ENCODE results near the gene MEAK7.
A peak's percentile ranks its signal among the peaks of the same experiment; 100 is the strongest.
"Not testable (repeated sequence)": the region's sequence is repeated elsewhere in the genome, so short reads cannot be mapped to it uniquely, and the experiment has no call there.

MEAK7 gene

DNA sequence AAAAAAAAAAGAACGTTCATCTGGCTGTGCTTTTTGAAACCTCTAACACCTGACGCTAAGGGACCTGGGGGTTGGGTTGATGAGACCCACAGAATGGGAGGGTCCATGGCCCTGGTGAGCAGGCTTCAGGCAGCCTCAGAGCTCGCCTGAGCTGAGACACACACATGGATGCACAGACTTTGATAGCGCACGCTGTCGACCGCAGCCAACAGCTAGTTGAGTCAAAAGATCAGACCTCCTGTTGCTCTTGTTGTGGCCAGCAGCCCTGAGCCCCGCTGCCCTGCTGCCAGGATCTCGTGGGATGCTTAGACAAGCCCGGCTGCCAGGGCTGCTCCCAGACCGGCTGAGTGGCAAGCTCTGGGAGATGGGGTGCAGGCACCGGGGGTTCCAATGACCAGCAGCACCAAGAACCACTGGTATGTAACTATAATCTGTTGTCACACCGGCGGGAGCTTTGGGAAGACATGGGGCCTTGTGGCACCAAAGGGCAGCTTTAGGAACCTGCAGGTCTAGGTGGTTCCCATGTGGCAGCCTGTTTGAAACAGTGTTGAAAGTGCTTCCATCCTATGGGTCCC is 20.0 kb upstream of the MEAK7 start:
- Mint-ChIP-seq H3K4me3 (no peak overlapping the region), H3K27ac (peak overlapping the region in 1 of 2 donors; percentile 28), H3K9me3 (peaks cover 6 to 7% of the 10 kb centered on the region in 2 donors), H3K27me3 (no peaks in the 10 kb centered on the region), H3K4me1 (peaks cover 91% of the 10 kb centered on the region)
- no peak for DNase-seq
- peak; percentile 47 for ATAC-seq

- no peaks in the 10 kb centered on the region for H3K9me3 Mint-ChIP-seq
- H3K27me3 Mint-ChIP-seq: no peaks in the 10 kb centered on the region
- H3K27ac Mint-ChIP-seq: no peak overlapping the region
- no peak overlapping the region for H3K4me3 Mint-ChIP-seq
- ATAC-seq: no peak
- DNase-seq: no peak
- peaks cover 91% of the 10 kb centered on the region for H3K4me1 Mint-ChIP-seq
Observed at GRCh38 chr16:84521497-84521770, 17.0 kb upstream of the MEAK7 start.

DNA sequence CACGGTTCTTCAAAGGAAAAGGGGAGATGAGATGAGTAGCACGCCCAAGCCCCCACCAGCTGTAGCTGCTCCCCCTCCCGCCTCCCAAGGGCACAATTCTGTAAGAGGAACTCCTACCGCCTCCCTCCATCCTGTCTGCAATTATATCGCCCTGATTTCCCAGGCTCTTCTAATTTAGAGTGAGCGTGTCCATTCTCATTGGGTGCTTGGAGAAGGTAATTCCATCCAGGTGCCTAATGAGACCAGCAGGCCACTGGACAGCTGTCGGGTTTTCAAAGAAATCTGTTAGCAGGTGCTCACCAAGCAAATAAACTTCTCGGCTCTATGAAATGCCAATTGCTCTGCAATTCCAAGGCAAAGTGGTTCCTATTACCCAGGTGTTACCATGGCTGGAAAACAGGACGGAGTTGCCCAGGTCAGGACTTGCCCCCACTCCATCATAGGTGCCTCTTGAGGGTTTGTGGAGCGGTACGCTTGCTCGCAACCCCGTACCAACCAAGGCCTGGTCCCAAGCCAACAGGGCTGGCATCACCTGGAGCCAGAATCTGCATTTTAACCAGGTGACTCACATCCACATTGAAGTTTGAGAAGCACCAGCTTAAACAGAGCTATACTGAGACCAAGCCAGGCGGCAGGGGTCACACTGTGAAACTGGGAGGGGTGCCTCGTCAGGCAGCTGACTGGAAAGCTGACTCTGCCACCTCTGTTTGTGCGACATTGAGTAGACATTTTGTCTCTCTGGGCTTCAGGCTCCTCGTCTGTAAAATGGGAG is 16.5 kb upstream of the MEAK7 start:
- Mint-ChIP-seq H3K4me1 (peaks cover 97% of the 10 kb centered on the region), H3K4me3 (no peak overlapping the region), H3K27me3 (no peaks in the 10 kb centered on the region), H3K9me3 (no peaks in the 10 kb centered on the region), H3K27ac (peak overlapping the region in 1 of 2 donors; percentile 77)
- ATAC-seq (no peak), DNase-seq (no peak)

DNA sequence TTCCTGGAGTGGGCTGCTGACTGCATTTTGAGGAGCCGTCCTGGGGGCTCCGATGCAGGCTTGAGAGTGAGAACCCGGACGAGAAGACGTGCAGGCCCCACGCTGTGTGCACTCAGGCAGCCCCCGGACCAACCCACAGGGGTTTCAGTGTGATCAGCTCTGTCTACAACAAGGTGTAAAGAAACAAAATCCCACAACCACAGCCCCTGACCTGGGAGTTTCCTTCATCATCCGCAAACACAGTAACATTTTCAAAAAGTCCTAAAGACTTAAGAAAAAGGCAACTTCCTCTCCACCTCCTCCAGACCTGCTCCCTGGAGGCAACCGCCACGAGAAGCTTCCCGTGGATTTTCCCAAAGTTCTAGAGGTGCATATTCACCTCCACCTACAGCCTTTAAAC is 15.4 kb upstream of the MEAK7 start:
- no peaks in the 10 kb centered on the region for H3K27me3 Mint-ChIP-seq
- H3K4me1 Mint-ChIP-seq: peaks cover 97% of the 10 kb centered on the region
- peak; percentile 57 to 64 for DNase-seq
- H3K27ac Mint-ChIP-seq: peak overlapping the region in 1 of 2 donors; percentile 82
- H3K9me3 Mint-ChIP-seq: no peaks in the 10 kb centered on the region
- H3K4me3 Mint-ChIP-seq: peak overlapping the region; percentile 62 to 69
- peak; percentile 42 for ATAC-seq

DNA sequence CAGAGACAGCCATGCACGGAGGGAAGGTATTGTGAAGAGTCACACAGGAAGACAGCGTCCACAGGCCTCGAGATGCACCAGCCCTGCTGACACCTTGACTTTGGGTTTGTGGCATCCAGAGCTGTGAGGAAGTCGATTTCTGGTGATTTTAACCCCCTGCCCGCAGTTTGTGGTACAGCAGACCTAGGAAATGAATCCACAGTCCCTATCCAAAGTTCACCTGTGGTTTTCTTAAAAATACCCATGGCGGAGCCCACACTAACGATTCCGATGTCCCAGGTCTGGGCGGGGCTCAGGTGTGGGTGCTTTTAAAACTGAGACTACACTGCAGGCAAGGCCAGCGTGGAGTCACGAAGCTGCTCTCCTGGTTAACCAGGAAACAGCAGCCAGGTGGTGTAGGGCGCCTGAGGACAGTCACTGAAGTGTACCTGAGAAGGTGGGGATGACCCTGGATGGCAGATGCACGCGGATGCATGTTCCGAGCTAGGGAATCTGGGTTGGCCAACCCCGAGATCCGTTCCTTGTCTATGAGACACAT is 14.4 kb upstream of the MEAK7 start:
- DNase-seq (peak; percentile 75 to 89), ATAC-seq (peak; percentile 73)
- H3K27me3 Mint-ChIP-seq: no peaks in the 10 kb centered on the region
- peak overlapping the region; percentile 49 to 88 for H3K27ac Mint-ChIP-seq
- no peaks in the 10 kb centered on the region for H3K9me3 Mint-ChIP-seq
- peak overlapping the region; percentile 62 to 69 for H3K4me3 Mint-ChIP-seq
- H3K4me1 Mint-ChIP-seq: peaks cover 98% of the 10 kb centered on the region

DNA sequence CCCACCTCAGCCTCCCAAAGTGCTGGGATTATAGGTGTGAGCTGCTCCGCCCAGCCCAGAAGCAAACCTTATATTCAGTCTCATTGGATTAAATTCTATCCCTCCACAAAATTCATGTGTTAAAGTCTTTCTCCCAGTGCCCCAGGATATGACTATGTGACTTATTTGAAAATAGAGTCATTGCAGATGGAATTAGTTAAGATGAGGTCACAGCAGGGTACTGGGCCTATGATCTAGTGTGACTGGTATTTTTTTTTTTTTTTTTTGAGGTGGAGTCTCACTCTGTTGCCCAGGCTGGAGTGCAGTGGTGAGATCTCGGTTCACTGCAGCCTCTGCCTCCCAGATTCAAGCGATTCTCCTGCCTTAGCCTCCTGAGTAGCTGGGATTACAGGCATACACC is 13.8 kb upstream of the MEAK7 start:
- DNase-seq, ATAC-seq, H3K9me3 Mint-ChIP-seq, H3K27me3 Mint-ChIP-seq: not testable (repeated sequence)
- Mint-ChIP-seq H3K27ac (peak overlapping the region; percentile 49 to 88), H3K4me3 (peak overlapping the region; percentile 13 to 31), H3K4me1 (peaks cover 98% of the 10 kb centered on the region)

- ATAC-seq: no peak
- H3K27ac Mint-ChIP-seq: no peak overlapping the region
- H3K4me1 Mint-ChIP-seq: peaks cover 96% of the 10 kb centered on the region
- H3K27me3 Mint-ChIP-seq: no peaks in the 10 kb centered on the region
- DNase-seq: no peak
- peak overlapping the region in 1 of 2 donors; percentile 19 for H3K4me3 Mint-ChIP-seq
- H3K9me3 Mint-ChIP-seq: no peaks in the 10 kb centered on the region
Observed at GRCh38 chr16:84517366-84517765, 12.9 kb upstream of the MEAK7 start.

DNA sequence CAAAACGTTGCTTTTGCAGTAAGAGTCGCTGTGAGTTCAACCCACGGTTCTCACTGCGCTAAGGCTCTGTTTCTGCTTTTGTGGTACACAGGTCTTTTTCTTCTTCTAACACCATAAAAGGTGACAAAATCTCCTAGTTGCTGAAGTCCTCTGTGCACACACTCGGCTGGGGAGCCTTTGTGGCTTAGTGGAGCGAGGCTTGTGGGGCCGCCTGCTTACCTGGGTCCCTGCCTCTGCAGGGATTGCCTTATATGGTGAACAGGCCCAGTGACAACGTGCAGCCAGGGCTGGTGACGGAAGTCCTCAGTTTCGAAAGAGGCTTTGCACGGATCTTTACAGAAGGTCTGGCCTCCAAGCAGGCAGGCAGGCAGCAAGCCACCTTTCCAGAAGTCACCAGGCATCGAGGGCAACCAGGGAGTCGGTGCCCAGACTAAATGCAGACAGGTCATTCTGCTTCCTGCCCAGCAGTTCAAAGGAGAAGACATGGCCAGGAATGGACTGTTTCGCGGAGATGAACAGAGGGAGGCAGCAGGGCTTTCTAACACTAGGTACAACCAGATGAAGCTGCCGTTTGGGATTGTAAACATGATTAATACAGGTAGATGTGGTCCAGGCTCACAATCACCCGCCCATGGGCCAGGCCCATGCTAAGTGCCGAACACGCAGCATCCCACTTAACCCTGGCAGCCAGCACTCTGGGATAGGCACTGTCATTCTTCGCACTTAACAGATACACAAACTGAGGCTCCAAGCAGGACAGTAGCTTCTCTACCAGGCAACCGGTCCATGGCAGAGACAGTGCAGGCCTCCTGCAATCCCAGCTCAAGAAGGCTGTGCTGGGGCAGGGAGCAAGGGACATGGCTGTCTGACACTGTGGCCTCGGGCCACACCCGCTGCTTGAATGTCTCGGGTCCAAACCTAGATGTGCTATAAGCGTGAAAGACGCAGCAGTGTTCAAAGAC is 10.7 kb upstream of the MEAK7 start:
- peak; percentile 91 for ATAC-seq
- DNase-seq: peak; percentile 89 to 92
- peaks cover 92% of the 10 kb centered on the region for H3K4me1 Mint-ChIP-seq
- no peaks in the 10 kb centered on the region for H3K27me3 Mint-ChIP-seq
- no peaks in the 10 kb centered on the region for H3K9me3 Mint-ChIP-seq
- H3K27ac Mint-ChIP-seq: peak overlapping the region; percentile 95 to 99
- peak overlapping the region; percentile 67 to 83 for H3K4me3 Mint-ChIP-seq

DNA sequence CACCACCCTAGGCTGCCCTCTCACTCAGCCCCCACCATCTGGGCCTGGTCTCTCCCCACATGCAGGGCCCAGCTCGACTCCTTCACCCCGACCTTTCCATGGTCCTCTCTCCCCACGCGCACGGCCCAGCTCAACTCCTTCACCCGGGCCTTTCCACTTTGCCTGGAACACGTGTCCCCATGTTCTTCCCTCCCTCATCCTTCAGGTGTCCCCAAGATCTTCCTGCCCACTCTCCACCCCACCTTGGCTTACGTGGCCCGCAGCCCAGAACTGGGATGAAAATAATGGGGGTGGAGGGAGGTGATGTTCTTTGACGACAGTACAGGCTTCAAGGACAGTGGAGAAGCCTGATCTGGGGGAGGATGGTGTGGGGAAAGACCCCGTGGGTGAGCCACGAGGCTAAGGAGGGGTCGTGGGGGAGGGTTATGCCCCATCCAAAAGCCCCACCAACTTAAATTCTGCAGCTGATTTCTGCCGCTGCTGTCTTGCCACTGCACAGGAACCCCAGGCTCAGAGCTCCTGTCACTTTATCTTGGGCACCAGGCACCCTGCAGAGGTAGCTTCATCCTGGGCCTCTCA is 9.9 kb upstream of the MEAK7 start:
- ATAC-seq (peak; percentile 3), DNase-seq (no peak)
- Mint-ChIP-seq H3K27ac (peak overlapping the region; percentile 95 to 97), H3K4me1 (peaks cover 90% of the 10 kb centered on the region), H3K9me3 (no peaks in the 10 kb centered on the region), H3K4me3 (peak overlapping the region; percentile 67 to 83), H3K27me3 (no peaks in the 10 kb centered on the region)

DNA sequence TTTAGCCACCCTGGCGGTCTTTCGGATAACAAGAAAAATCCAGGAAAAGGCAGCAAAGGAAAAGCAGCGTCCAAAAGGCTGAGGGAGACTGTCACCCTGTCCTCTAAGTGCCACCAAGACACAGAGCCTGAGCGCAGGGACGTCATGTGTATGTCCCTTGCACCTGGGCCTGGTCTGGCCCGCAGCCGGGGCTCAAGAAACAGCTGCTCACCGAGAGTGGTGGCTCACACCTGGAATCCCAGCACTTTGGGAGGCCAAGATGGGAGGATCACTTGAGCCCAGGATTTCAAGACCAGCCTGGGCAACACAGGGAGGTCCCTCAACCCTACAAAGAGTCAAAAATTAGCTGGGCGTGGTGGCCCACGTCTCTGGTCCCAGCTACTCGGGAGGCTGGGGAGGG is 9.2 kb upstream of the MEAK7 start:
- Mint-ChIP-seq H3K9me3 (no peaks in the 10 kb centered on the region), H3K4me1 (peaks cover 90% of the 10 kb centered on the region), H3K27ac (peak overlapping the region; percentile 95 to 97), H3K4me3 (peak overlapping the region; percentile 67 to 83), H3K27me3 (no peaks in the 10 kb centered on the region)
- DNase-seq: no peak
- no peak for ATAC-seq

- Mint-ChIP-seq H3K9me3 (no peaks in the 10 kb centered on the region), H3K27me3 (no peaks in the 10 kb centered on the region), H3K4me1 (peaks cover 90% of the 10 kb centered on the region), H3K27ac (peak overlapping the region in 1 of 2 donors; percentile 95), H3K4me3 (peak overlapping the region; percentile 13 to 83)
- ATAC-seq (no peak), DNase-seq (no peak)
Observed at GRCh38 chr16:84513123-84513522, 8.7 kb upstream of the MEAK7 start.

DNA sequence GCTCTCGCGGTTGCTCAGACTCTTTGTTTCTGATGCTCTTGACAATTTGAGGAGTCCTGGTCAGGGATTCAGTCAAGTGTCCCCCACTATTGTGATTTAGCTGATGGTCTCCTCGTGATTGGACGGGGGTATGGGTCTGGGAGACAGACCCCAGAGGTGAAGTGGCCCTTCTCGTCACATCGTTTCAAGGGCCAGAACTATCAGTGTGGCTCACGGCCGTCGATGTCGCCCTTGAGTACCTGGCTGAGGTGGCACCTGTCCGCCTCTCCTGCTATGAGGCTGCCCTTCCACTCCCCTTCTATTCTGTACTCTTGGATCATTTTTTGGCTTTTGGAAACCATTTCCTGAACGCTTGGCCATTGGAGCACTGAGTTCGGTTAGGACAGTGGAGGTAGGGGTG is 7.4 kb upstream of the MEAK7 start:
- Mint-ChIP-seq H3K27me3 (no peaks in the 10 kb centered on the region), H3K4me3 (peak overlapping the region; percentile 2 to 48), H3K4me1 (peaks cover 90% of the 10 kb centered on the region), H3K27ac (no peak overlapping the region), H3K9me3 (no peaks in the 10 kb centered on the region)
- ATAC-seq (no peak), DNase-seq (no peak)

- DNase-seq: peak; percentile 77 to 84
- Mint-ChIP-seq H3K4me3 (peak overlapping the region; percentile 2 to 48), H3K9me3 (no peaks in the 10 kb centered on the region), H3K27ac (no peak overlapping the region), H3K27me3 (no peaks in the 10 kb centered on the region), H3K4me1 (peaks cover 90% of the 10 kb centered on the region)
- ATAC-seq: peak; percentile 19
Observed at GRCh38 chr16:84511180-84511800, 6.8 kb upstream of the MEAK7 start.

- DNase-seq (no peak), ATAC-seq (no peak)
- no peak overlapping the region for H3K4me3 Mint-ChIP-seq
- H3K27me3 Mint-ChIP-seq: no peaks in the 10 kb centered on the region
- no peak overlapping the region for H3K27ac Mint-ChIP-seq
- no peaks in the 10 kb centered on the region for H3K9me3 Mint-ChIP-seq
- H3K4me1 Mint-ChIP-seq: peaks cover 91% of the 10 kb centered on the region
Observed at GRCh38 chr16:84509032-84509950, 4.8 kb upstream of the MEAK7 start.

Measured in stimulated activated naive CD8-positive, alpha-beta T cell treated with anti-CD3 and anti-CD28 coated beads, Interleukin-15, amount 100 ng/mL, for 72 hours (primary cell).